SK-MEL-5 (cell line): ENCODE measurements around the gene PARK7. TPM values are rescaled to one million over a fixed set of nuclear protein-coding genes. Genes with fewer than 3 reads are reported as not detected.
"Not testable (repeated sequence)": the region's sequence is repeated elsewhere in the genome, so short reads cannot be mapped to it uniquely, and the experiment has no call there.

ENCODE experiments used
- DNase-seq: peaks from one replicate; pipeline ENCODE4 v3.0.0-alpha.2; 2016; ENCODE audit warnings: low read depth, low spot score
- in situ Hi-C: cut with HindIII; loops from 2 replicates; pipeline ENCODE4 v1.10.0; 2016; ENCODE audit warnings: low sequenced_read_pairs, high pct_unique_total_duplicates, low pct_unique_long_range_greater_than_20kb
- total RNA-seq: library from RNA; depleted of rRNA; stranded (reverse); fragments of >200 nt; shearing (Covaris generic); gene quantifications from 2 replicates; pipeline ENCODE4 v1.2.3, GENCODE V29; 2014

Gene PARK7
- total RNA-seq, 1 experiment from 2014 or later, result 264 TPM

GRCh38 chr1:7940745-7941436 is 20.6 kb upstream of the PARK7 start, which contains the start of gene TNFRSF9:
Gene TNFRSF9 (minus strand): TSS chr1:7940839. CDS start chr1:7939994, 845 bp downstream.
- in situ Hi-C loops, result no loop called here
- DNase-seq, result no peak

GRCh38 chr1:7941437-7941793 is 20.1 kb upstream of the PARK7 start:
- no peak for DNase-seq
- in situ Hi-C loops, result no loop called here

GRCh38 chr1:7942214-7942921 is 19.1 kb upstream of the PARK7 start:
- DNase-seq, result peak; percentile 46
- in situ Hi-C loops, result no loop called here

GRCh38 chr1:7943251-7943650 is 18.3 kb upstream of the PARK7 start:
- in situ Hi-C loops, result no loop called here
- no peak for DNase-seq

- no peak for DNase-seq
- in situ Hi-C loops, result no loop called here
Observed at GRCh38 chr1:7948960-7949359, 12.6 kb upstream of the PARK7 start.

- DNase-seq, in situ Hi-C loops: not testable (repeated sequence)
Observed at GRCh38 chr1:7952791-7953190, 8.7 kb upstream of the PARK7 start.

GRCh38 chr1:7953850-7954609 is 7.5 kb upstream of the PARK7 start:
- peak; percentile 79 for DNase-seq
- in situ Hi-C loops, result no loop called here

- in situ Hi-C loops, result no loop called here
Observed at GRCh38 chr1:7954683-7955082, 6.8 kb upstream of the PARK7 start.

GRCh38 chr1:7956218-7957032 is 5.1 kb upstream of the PARK7 start:
- no peak for DNase-seq
- in situ Hi-C loops, result no loop called here

More at GRCh38 chr1:7954683-7955082, 6.8 kb upstream of the PARK7 start:
- no peak for DNase-seq

- in situ Hi-C loops, result no loop called here
- DNase-seq, result no peak
Observed at GRCh38 chr1:7960165-7960564, 1.3 kb upstream of the PARK7 start.

- DNase-seq, result no peak
- in situ Hi-C loops, result no loop called here
Observed at GRCh38 chr1:7960867-7961215, 670 bp upstream of the PARK7 start.

- in situ Hi-C loops, result no loop called here
- no peak for DNase-seq
Observed at GRCh38 chr1:7962014-7962335, 464 bp downstream of the PARK7 start.

- in situ Hi-C loops, result no loop called here
- no peak for DNase-seq
Observed at GRCh38 chr1:7962636-7963377, 1.3 kb downstream of the PARK7 start.

- in situ Hi-C loops, DNase-seq: not testable (repeated sequence)
Observed at GRCh38 chr1:7963378-7963730, 1.8 kb downstream of the PARK7 start.

- in situ Hi-C loops, DNase-seq: not testable (repeated sequence)
Observed at GRCh38 chr1:7963841-7964240, 2.3 kb downstream of the PARK7 start.

- in situ Hi-C loops, result no loop called here
- no peak for DNase-seq
Observed at GRCh38 chr1:7964476-7964875, 3.0 kb downstream of the PARK7 start.

GRCh38 chr1:7967196-7967595 is 5.7 kb downstream of the PARK7 start:
- DNase-seq, result no peak
- in situ Hi-C loops, result no loop called here
